HCT116 (cell line): Measurements from ENCODE around the gene LCA5L. TPM values are rescaled to one million over a fixed set of nuclear protein-coding genes. Genes with fewer than 3 reads are reported as not detected.

Experiments
- ATAC-seq: fragments of 200-7000 bp; cut with Tn5 transposase; 2 replicates; pipeline ENCODE4 v1.9.1; 2020; ENCODE audit warnings: mild to moderate bottlenecking, moderate library complexity
- BruUV-seq: library from RNA; stranded (reverse); fragments of 400-500 nt; replicated peaks from 2 replicates; lab custom pipeline; 2021; lab: Mats Ljungman, UMichigan
- CTCF ChIA-PET: fragments of 300-600 bp; sonication (Branson Sonifier 250); formaldehyde crosslinking; loops from one replicate; lab custom pipeline; 2021; ENCODE audit warnings: antibody characterized with exemption; lab: Charles Lee
- POLR2A ChIA-PET: fragments of 300-600, 350-600 bp; sonication (Branson Sonifier 250); formaldehyde crosslinking; loops from one replicate; lab custom pipeline; 2021; ENCODE audit warnings: antibody characterized with exemption; lab: Charles Lee
- RAD21 ChIA-PET, 2 experiments: fragments of 300-600 bp; sonication (Branson Sonifier 250); formaldehyde crosslinking; loops; one replicate each; lab custom pipeline; 2023; ENCODE audit warnings: low total read pairs in 2 of 2; ENCODE audit not compliant: uncharacterized antibody in 2 of 2, unreplicated experiment in 2 of 2, low non-redundant PET in 1 of 2; lab: Charles Lee
- DNase-seq: peaks from one replicate; pipeline ENCODE4 v3.0.0-alpha.2; 2010; ENCODE audit warnings: low read depth, low spot score
- H2AFZ ChIP-seq: fragments of 200-600 bp; shearing (Covaris generic), sonication (generic); 2 replicates; pipeline ENCODE4 v1.6.1; 2017; ENCODE audit warnings: low read depth, mixed run types, mixed read lengths, antibody characterized with exemption, low read length; ENCODE audit not compliant: poor library complexity, severe bottlenecking
- H3K27ac ChIP-seq: 2 replicates; pipeline ENCODE4 v1.5.1; 2012; ENCODE audit warnings: low read depth, low read length
- H3K27me3 ChIP-seq: fragments of 200-600 bp; sonication (generic); 2 replicates; pipeline ENCODE4 v1.6.1; 2016; ENCODE audit warnings: mixed run types, low read length, mixed read lengths; ENCODE audit not compliant: insufficient read depth
- H3K36me3 ChIP-seq, 2 experiments: fragments of 200-500 bp in 1 of 2; fragments of 200-600 bp in 1 of 2; sonication (Bioruptor generic) in 1 of 2; sonication (generic) in 1 of 2; 2 replicates each; pipeline versions ENCODE4 v1.5.1 to v1.6.1; 2014 to 2016; ENCODE audit warnings: low read length in 2 of 2, inconsistent platforms in 1 of 2, mixed read lengths in 1 of 2, mixed run types in 1 of 2; ENCODE audit not compliant: insufficient read depth in 2 of 2, control insufficient read depth in 1 of 2
- H3K4me1 ChIP-seq, 2 experiments: fragments of 200-600 bp in 1 of 2; sonication (generic) in 1 of 2; 2 replicates each; pipeline versions ENCODE4 v1.5.1 to v1.6.1; 2012 to 2017; ENCODE audit warnings: low read length in 2 of 2, inconsistent platforms in 1 of 2, mild to moderate bottlenecking in 1 of 2, mixed read lengths in 1 of 2, mixed run types in 1 of 2, moderate library complexity in 1 of 2; ENCODE audit not compliant: insufficient read depth in 2 of 2, control insufficient read depth in 1 of 2
- H3K4me2 ChIP-seq: fragments of 200-600 bp; sonication (generic); 2 replicates; pipeline ENCODE4 v1.6.1; 2017; ENCODE audit warnings: mixed run types, low read length, mixed read lengths
- H3K4me3 ChIP-seq, 2 experiments: fragments of 200-600 bp in 1 of 2; sonication (generic) in 1 of 2; replicated peaks in 1 of 2; 2 replicates each; pipeline ENCODE4 v1.5.1; 2011 to 2016; ENCODE audit warnings: low read length in 2 of 2, control low read depth in 1 of 2, low read depth in 1 of 2, mild to moderate bottlenecking in 1 of 2, mixed read lengths in 1 of 2, mixed run types in 1 of 2
- H3K79me2 ChIP-seq: fragments of 200-600 bp; sonication (generic); 2 replicates; pipeline ENCODE4 v1.6.1; 2017; ENCODE audit warnings: mild to moderate bottlenecking, mixed run types, low read length, moderate library complexity, mixed read lengths; ENCODE audit not compliant: insufficient read depth
- H3K9ac ChIP-seq: fragments of 200-600 bp; sonication (generic); 2 replicates; pipeline ENCODE4 v1.6.1; 2016; ENCODE audit warnings: low read length, mixed read lengths
- H3K9me2 ChIP-seq: fragments of 200-600 bp; sonication (generic), shearing (Covaris generic); 2 replicates; pipeline ENCODE4 v1.6.1; 2017; ENCODE audit warnings: mixed run types, mild to moderate bottlenecking, moderate library complexity; ENCODE audit not compliant: insufficient read depth
- H3K9me3 ChIP-seq, 2 experiments: fragments of 200-500 bp in 1 of 2; fragments of 200-600 bp in 1 of 2; sonication (Bioruptor generic) in 1 of 2; sonication (generic) in 1 of 2; 2 replicates each; pipeline ENCODE4 v1.6.1; 2014 to 2017; ENCODE audit warnings: low read length in 2 of 2, mixed read lengths in 2 of 2, inconsistent platforms in 1 of 2, low read depth in 1 of 2, mild to moderate bottlenecking in 1 of 2, mixed run types in 1 of 2, moderate library complexity in 1 of 2; ENCODE audit not compliant: control insufficient read depth in 1 of 2, insufficient read depth in 1 of 2
- H4K20me1 ChIP-seq: fragments of 200-600 bp; sonication (generic), shearing (Covaris generic); 2 replicates; pipeline ENCODE4 v1.6.1; 2017; ENCODE audit warnings: mixed run types, mild to moderate bottlenecking, moderate library complexity; ENCODE audit not compliant: insufficient read depth
- POLR2AphosphoS5 ChIP-seq: IDR thresholded peaks from 2 replicates; pipeline ENCODE4 v1.6.1; 2011; ENCODE audit warnings: mild to moderate bottlenecking, low read depth, low read length, moderate library complexity
- SP1 ChIP-seq: IDR thresholded peaks from 2 replicates; pipeline ENCODE4 v1.6.1; 2012; ENCODE audit warnings: low read depth
- intact Hi-C: fragments of 100-400 bp; cut with micrococcal nuclease; formaldehyde crosslinking; loops from 2 replicates; pipeline ENCODE4 v1.10.0; 2022
- total RNA-seq: library from RNA; stranded (reverse); gene quantifications from one replicate; pipeline ENCODE4 v1.2.1, GENCODE V29; 2021; ENCODE audit not compliant: unreplicated experiment
- TF ChIP-seq, protein P1 (sequence below): IDR thresholded peaks from 2 replicates; pipeline ENCODE4 v1.6.1; 2012; ENCODE audit warnings: low read depth

Gene LCA5L
- total RNA-seq, 1 experiment from 2014 or later: 1.9 TPM

DNA sequence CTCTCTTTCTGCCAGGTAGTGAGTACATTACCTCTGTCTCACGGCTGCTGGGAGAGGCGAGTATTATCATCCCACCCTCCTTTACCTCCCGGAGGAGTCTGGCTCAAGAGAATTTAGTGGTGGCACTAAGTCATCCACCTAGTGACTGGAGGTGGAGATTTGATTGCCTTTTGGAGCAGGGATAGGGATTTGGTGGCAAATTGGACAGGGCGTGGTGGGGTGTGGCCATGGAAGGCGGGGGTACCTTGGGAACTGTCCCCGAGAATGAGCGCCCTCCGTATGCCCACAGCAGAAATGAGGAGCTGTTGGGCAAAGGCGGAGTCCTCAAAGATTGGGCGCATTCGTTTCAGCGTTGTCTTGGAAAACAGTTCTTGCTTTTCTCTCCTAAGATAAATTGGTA lies 64.6 kb downstream of the LCA5L start:
- Histone ChIP-seq H3K27ac (peak overlapping the region; percentile 47; the same call in 1 of the 2 replicates), H3K36me3 (no peaks in the 10 kb centered on the region), H3K9me3 (no peaks in the 10 kb centered on the region), H3K4me2 (peak overlapping the region; percentile 97), H4K20me1 (no peaks in the 10 kb centered on the region), H3K9ac (peak overlapping the region; percentile 75), H3K27me3 (no peaks in the 10 kb centered on the region), H3K4me3 (peak overlapping the region; percentile 78 to 95), H3K4me1 (peaks cover 10 to 23% of the 10 kb centered on the region in 2 experiments; a peak in 3 of 4 replicates), H3K9me2 (no peaks in the 10 kb centered on the region), H2AFZ (no peak overlapping the region), H3K79me2 (no peaks in the 10 kb centered on the region)
- DNase-seq: no peak
- ATAC-seq: peak; percentile 26
- ChIA-PET POLR2A (no interaction called here), RAD21 (no interaction called here), CTCF (no interaction called here)
- BruUV-seq: no TSS peak
- TF ChIP-seq, protein P1, sequence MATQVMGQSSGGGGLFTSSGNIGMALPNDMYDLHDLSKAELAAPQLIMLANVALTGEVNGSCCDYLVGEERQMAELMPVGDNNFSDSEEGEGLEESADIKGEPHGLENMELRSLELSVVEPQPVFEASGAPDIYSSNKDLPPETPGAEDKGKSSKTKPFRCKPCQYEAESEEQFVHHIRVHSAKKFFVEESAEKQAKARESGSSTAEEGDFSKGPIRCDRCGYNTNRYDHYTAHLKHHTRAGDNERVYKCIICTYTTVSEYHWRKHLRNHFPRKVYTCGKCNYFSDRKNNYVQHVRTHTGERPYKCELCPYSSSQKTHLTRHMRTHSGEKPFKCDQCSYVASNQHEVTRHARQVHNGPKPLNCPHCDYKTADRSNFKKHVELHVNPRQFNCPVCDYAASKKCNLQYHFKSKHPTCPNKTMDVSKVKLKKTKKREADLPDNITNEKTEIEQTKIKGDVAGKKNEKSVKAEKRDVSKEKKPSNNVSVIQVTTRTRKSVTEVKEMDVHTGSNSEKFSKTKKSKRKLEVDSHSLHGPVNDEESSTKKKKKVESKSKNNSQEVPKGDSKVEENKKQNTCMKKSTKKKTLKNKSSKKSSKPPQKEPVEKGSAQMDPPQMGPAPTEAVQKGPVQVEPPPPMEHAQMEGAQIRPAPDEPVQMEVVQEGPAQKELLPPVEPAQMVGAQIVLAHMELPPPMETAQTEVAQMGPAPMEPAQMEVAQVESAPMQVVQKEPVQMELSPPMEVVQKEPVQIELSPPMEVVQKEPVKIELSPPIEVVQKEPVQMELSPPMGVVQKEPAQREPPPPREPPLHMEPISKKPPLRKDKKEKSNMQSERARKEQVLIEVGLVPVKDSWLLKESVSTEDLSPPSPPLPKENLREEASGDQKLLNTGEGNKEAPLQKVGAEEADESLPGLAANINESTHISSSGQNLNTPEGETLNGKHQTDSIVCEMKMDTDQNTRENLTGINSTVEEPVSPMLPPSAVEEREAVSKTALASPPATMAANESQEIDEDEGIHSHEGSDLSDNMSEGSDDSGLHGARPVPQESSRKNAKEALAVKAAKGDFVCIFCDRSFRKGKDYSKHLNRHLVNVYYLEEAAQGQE: no peak
- TF ChIP-seq SP1 (no peak), POLR2AphosphoS5 (peak; percentile 13; the same call in 1 of the 2 replicates)
- intact Hi-C loops: loop anchor here (2.0 to 10.0 kb wide), 3 partner anchors 32 to 1226 kb away; partner anchors contain the start of genes HMGN1 and PSMG1
